ENCODE measurements around the gene ENPP7.
A peak's percentile ranks its signal among the peaks of the same experiment; 100 is the strongest.

Gene ENPP7

GRCh38 chr17:79776376-79777119 lies 45.8 kb downstream of the ENPP7 start:
- no peak for DNase-seq

GRCh38 chr17:79777120-79777893 lies 46.6 kb downstream of the ENPP7 start:
- DNase-seq: peak in 27 of 56 donors; percentile 22 to 74 (median 56)

GRCh38 chr17:79777894-79778503 lies 47.3 kb downstream of the ENPP7 start, which contains the start of gene CBX2:
TSS of gene CBX2 (plus strand) at chr17:79778148. CDS start at chr17:79778236, 88 bp downstream.
- DNase-seq: peak in 48 of 56 donors; percentile 10 to 80 (median 53)

GRCh38 chr17:79778504-79779083 lies 47.9 kb downstream of the ENPP7 start:
- no peak for DNase-seq

GRCh38 chr17:79779084-79779529 lies 48.4 kb downstream of the ENPP7 start:
- no peak for DNase-seq

- DNase-seq: no peak
Observed at GRCh38 chr17:79779661-79780365, 49.1 kb downstream of the ENPP7 start.

GRCh38 chr17:79781012-79781650 lies 50.4 kb downstream of the ENPP7 start:
- no peak for DNase-seq

GRCh38 chr17:79781736-79782575 lies 51.2 kb downstream of the ENPP7 start:
- DNase-seq: no peak

- DNase-seq: no peak
Observed at GRCh38 chr17:79783891-79784290, 53.1 kb downstream of the ENPP7 start.

GRCh38 chr17:79784353-79785016 lies 53.7 kb downstream of the ENPP7 start:
- no peak for DNase-seq

GRCh38 chr17:79785017-79785899 lies 54.5 kb downstream of the ENPP7 start:
- DNase-seq: no peak

- no peak for DNase-seq
Observed at GRCh38 chr17:79785900-79786810, 55.4 kb downstream of the ENPP7 start.

- DNase-seq: no peak
Observed at GRCh38 chr17:79786930-79787643, 56.3 kb downstream of the ENPP7 start.

GRCh38 chr17:79788455-79788854 lies 57.7 kb downstream of the ENPP7 start:
- no peak for DNase-seq

- no peak for DNase-seq
Observed at GRCh38 chr17:79788989-79789942, 58.5 kb downstream of the ENPP7 start.
